HS-27A (cell line): Measurements from ENCODE around the gene IFT22.
"Not testable (repeated sequence)": the region's sequence is repeated elsewhere in the genome, so short reads cannot be mapped to it uniquely, and the experiment has no call there.

Experiments
- DNase-seq: peaks from one replicate; pipeline ENCODE4 v3.0.0-alpha.2; 2012; ENCODE audit warnings: low read depth, missing footprints

The IFT22 gene

DNA sequence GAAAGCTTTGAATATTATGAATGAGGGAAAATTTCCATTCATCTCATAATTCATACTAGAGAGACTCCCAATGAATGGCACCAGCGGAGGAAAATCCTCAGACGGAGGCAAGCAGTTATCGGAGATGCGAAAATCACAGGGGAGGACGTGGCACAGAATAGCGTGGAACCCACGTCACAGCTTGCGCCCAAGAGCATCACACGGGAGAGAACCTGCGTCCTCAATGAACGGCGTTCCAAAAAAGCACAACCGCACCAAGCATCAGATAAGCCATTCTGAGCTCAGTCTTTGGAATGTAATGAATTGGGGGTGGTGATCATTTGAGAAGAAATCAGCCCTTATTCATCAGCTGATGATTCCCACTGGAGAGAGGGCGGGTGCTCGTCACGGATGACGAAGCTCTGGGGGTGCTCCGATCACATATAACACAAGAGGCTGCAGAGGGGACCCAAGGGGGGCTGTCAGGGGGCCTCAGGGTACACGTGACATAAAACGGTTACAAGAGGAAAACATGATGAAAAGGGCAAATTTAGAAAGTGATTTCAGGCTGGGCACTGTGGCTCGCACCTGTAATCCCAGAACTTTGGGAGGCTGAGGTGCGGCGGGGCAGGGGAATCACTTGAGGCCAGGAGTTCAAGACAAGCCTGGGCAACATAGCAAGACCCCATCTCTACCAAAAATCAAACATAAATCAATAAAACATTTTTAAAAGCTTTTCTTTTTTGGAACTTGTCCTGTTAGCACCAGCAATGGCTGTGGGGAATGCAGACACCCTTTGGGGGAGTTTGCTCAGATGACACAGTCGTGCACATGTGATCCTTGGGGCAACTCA lies 42.9 kb downstream of the IFT22 start:
- no peak for DNase-seq

DNA sequence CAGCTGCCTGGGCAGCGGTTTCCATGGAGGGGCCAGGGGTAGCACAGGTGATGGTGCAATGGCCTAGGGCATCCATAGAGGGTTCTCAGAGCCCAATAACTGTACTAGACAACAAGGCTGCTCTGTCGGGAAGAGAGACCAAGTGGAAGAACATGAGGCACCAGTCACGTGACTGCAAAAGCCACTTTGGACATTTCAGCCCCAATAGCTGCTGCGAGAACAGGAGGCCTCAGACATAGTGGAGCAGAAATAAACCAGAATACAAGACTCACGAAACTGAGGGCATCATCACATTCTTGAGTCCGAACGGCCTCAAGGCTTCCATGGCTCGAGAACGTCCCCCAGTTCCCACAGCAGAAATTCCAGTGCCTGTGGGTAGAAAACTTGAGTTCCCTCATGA lies 44.5 kb downstream of the IFT22 start:
- no peak for DNase-seq

DNA sequence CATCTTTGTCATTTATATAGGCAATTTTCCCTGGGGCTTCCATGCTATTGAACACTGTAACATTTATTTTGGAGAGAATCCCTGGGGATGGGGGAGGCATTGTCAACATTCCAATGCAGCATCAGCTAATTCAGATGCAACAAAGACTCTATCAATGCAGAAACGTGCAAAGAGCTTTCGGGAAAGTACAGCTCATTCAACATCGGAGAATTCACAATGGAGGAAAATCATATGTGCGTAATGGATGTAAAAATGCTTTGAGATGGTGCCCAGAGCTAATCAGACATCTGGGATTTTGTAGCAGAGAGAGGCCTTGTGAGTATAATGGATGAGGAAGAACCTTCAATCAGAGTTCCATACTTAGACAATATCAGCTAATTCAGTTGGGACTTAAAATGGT lies 48.4 kb downstream of the IFT22 start:
- no peak for DNase-seq

DNA sequence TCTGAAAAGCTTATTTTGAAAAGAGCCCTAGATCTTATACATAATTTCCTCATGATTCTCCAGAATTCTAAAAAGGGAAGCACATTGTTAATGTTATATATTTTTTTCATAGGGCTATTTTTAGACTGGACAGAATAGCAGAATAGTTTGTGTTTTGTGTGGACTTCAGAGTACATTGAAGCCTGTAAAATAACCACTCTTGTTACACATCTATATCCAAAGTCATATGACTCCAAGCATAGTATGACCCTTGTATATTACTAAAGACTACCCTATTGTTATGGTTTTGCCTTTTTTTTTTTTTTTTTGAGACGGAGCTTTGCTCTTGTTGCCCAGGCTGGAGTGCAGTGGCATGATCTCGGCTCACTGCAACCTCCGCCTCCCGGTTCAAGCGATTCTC lies 50.6 kb downstream of the IFT22 start:
- no peak for DNase-seq

DNA sequence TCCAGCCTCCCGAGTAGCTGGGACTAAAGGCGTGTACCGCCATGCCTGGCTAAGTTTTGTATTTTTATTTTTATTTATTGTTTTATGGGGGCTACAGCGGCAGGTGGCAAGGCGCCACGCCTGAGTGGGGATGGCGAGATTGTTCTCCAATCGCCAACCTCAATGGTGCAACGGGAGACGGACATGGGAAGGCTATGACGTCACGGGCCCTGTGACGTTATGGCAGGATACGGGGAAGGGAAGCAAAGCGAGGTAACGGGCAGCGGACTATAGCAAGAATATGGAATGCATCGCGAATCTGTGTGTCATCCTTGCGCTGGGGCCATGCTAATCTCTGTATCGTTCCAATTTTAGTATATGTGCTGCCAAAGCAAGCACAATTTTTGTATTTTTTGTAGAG lies 51.9 kb downstream of the IFT22 start:
- DNase-seq, result no peak

DNA sequence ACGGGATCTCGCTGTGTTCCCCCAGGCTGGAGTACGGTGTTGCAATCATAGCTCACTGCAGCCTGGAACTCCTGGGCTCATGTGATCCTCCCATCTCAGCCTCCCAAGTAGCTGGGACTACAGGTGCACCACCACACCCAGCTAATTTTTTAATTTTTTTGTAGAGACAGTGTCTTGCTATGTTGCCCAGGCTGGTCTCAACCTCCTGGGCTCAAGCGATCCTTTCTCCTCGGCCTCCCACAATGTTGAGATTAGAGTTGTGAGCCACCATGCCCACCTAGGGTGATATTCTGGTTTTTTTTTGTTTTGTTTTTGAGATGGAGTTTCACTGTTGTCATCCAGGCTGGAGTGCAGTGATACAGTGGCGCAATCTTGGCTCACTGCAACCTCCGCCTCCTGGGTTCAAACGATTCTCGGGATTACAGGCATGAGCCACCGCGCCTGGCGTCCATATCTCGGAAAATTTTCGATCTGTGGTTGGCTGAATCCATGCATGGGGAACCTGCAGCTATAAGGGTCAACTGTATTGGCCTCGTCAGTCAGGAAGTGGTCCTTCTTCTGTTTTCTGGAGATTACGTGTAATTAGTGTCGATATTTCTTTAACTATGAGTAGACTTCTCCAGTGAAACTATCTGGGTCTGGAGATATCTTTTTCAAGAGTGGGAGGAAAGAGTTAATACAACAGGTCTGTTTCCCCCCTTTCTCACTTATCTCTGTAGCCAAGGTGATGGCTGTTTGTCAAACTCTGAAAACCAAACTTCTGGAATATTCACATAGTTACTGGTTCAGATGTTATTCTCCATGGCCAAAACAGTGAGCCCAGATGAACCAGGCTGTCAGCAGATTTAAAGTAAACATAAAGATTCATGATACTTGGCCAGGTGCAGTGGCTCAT lies 55.7 kb downstream of the IFT22 start:
- DNase-seq, result no peak

DNA sequence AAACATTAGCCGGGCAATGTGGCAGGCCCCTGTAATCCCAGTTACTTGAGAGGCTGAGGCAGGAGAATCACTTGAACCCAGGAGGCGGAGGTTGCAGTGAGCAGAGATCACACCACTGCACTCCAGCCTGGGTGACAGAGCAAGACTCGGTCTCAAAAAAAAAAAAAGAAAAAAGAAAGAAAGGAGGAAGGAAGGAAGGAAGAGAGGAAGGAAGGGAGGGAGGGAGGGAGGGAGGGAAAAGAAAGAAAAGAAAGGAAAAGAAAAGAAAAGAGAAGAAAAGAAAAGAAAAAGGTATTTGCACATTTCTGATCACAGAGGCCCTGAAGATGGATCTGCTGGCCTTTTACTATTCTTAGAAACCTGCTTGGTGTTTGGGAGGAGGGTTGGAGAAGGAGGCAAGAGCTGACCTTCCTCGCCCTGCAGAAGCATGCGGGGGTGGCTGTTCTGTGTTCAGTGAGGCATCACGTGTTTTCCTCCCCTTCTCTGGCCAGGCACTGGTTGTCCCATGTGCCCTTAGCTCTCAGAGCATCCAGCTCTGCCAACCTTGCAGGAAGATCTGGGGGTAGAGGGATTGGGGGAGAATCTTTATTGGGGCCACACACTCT lies 57.4 kb downstream of the IFT22 start:
- not testable (repeated sequence) for DNase-seq
